HG03442 (cell line): ENCODE results near the gene LEPROT.
"Not testable (repeated sequence)": the region's sequence is repeated elsewhere in the genome, so short reads cannot be mapped to it uniquely, and the experiment has no call there.

Source experiments
- ATAC-seq: cut with Tn5 transposase; IDR thresholded peaks from one replicate; pipeline ENCODE4 v1.9.1; 2021; ENCODE audit warnings: mild to moderate bottlenecking, moderate library complexity; ENCODE audit not compliant: unreplicated experiment

LEPROT gene

GRCh38 chr1:65420590-65421350 lies at the start of gene LEPROT, which contains the start of gene LEPR:
Gene LEPROT, plus strand, starts transcription at chr1:65420668. Its CDS starts 57 bp downstream, at chr1:65420725.
Gene LEPR, plus strand, starts transcription at chr1:65420668. Its CDS starts 144,898 bp downstream, at chr1:65565566.
- peak; percentile 50 for ATAC-seq

- no peak for ATAC-seq
Observed at GRCh38 chr1:65371544-65371943, 48.9 kb upstream of the LEPROT start.

DNA sequence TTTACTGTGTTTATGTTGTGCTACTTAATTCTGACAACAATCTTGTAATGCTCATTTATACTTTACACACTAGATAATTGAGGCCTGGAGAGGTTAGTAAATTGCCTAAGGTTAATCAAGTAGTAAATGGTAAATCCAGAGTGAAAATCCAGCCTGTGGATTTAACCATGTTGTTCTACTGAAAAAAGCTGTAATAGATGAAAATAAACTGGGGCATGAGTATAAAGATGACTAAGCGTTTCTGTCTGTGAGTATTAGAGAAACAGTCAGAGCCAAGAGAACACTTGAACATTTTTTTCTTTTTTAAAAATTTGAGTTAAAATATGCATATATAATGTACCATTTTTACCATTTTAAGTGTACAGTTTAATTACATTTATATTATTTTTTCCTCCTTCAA lies 47.9 kb upstream of the LEPROT start:
- ATAC-seq = no peak

GRCh38 chr1:65377496-65378246 lies 42.8 kb upstream of the LEPROT start:
- ATAC-seq = no peak

DNA sequence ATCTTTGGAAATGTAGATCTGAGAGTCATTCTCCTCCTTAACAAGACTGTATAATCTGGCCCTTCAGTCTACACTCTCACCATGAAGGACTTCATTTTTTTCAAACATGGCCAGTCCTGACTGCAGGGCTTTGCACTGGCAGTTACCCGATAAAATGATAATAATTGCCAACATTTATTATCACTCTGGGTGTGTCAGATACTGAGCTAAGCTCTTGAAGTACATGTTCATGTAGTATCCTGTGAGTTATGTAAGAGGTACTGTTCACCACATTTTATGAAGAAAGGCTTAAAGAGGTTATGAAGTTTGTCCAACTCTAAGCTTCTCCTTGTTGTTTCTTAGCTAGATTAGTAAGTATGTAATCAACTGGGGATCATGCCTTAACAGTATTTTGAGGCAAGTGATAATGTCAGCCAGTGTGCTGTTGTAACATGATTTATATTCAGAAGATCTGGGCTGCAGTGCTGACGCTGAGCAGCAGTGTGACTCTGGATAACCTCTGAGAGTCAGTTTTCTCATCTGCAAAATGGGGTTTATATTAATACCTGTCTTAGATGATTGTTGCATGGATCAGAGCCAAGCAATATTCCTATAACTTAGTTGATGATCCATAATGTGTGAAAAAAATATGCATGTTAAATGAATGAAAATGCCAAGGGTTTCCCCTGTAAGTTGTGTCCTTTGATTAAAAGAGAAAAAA lies 42.1 kb upstream of the LEPROT start:
- no peak for ATAC-seq

GRCh38 chr1:65384426-65384825 lies 36.0 kb upstream of the LEPROT start:
- ATAC-seq = not testable (repeated sequence)

DNA sequence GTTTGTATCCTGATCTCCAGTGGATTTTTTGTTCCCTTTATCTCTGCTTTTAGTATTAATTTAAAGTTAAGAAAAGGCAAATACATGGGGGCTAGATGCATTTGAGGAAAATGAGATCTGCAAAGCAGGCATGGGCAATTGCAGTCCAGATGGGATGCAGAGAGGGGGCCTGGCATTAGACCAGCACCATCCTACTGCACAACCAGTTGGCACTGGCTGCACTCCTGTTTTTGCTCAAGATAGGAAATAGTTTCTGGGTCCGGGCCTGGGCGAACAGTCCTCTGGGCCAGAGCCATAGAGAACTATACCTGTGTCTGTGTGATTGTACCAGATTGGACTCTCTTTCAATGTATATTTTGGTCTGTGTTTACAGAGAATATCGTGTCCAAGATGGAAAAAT lies 34.0 kb upstream of the LEPROT start:
- no peak for ATAC-seq

- ATAC-seq = no peak
Observed at GRCh38 chr1:65387821-65388220, 32.6 kb upstream of the LEPROT start.

DNA sequence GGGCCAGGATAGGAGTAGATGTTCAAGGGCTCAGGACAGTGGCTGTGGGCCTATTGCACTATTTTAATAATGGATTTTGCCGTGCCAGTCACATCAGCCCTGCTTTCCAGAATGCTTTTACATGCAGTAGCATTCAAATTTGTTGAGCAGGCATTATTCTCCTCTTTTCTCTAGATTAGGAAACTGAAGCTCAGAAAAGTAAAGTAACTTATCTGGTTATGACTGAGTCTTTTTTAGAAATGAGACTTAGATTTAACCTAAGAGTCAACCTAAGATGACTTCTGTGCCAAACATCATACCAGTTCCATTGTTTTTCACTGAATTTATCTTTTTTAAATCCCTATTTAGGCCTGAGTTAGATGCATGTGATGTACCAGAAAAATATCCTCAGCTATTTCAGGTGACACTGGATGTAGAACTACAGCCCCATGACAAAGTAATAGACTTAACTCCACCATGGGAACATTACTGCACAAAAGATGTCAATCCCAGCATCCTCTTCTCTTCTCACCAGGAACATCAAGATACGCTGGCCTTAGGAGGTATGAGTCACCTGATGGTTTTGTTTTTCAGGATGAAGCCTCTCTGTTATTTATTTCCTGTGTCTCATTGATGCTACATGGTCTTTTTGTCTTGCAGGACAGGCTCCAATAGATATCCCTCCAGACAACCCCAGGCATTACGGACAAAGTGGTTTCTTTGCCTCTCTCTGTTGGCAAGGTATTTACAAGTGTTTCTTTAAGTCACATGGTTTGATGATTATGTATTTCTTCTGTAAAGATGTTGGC lies 31.4 kb upstream of the LEPROT start:
- ATAC-seq = no peak

DNA sequence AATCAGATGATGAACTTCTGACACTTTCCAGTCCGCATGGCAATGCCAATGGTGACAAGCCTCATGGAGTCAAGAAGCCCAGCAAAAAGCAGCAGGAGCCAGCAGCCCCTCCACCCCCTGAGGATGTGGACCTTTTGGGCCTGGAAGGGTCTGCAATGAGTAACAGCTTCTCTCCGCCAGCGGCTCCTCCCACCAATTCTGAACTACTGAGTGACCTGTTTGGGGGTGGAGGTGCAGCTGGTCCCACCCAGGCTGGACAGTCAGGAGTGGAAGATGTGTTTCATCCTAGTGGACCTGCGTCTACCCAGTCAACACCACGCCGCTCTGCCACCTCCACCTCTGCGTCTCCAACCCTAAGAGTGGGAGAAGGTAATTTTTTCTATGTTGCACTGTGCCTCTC lies 28.0 kb upstream of the LEPROT start:
- no peak for ATAC-seq

GRCh38 chr1:65393347-65393746 lies 27.1 kb upstream of the LEPROT start:
- ATAC-seq = peak; percentile 100

GRCh38 chr1:65393928-65394327 lies 26.5 kb upstream of the LEPROT start:
- no peak for ATAC-seq

- ATAC-seq = no peak
Observed at GRCh38 chr1:65395887-65396612, 24.4 kb upstream of the LEPROT start.

DNA sequence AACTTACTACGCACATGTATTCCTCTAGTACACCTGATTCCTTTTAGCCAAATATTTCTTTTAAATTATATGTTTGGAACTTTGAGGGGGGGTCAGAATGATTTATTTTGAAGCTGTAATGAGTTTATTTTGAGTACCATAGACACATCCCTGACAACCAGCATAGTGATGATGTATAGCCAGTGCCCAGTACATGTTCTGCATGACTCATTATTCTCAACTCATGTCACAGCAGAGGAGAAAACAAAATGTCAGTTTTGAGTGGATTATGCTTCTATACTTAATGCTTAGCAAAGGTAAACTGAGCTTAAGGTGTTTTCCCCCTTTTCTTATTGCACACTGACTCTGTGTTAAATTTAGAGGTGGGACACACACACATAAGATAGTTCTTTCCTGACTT lies 22.4 kb upstream of the LEPROT start:
- no peak for ATAC-seq

DNA sequence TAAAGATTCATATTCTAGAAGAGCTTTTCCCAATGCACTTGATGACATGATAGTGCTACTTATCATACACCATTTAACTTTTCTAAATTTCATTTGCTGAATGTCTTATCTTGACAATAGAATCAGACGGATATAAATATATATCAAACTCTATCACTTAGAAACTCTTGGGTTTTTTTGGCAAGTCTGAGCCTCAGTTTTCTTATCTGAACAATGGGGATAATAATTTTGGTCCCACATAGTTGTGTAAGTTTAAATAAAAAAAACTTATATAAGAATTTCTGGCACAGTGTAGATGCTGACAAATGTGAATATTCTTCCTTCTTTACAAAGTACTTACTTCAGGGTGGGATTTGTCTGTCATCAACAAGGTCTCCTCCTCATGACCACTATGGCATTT lies 21.5 kb upstream of the LEPROT start:
- ATAC-seq = no peak

DNA sequence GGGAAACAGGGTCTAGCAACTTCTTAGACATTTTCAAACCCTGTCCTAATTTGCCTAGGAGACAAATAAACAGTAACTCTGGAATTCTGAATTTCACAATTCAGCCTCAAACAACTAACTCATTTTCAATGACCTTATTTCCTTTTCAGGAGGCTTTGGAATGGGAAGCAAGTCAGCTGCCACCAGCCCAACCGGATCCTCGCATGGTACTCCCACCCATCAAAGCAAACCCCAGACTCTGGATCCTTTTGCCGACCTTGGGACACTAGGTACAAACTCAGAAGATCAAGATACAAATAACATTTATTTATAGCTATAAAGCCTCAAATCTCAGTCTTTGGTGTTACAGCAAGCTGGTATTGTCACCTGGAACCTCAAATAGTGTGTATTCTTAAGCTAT lies 18.9 kb upstream of the LEPROT start:
- ATAC-seq = no peak

GRCh38 chr1:65404941-65405340 lies 15.5 kb upstream of the LEPROT start:
- ATAC-seq = no peak

- no peak for ATAC-seq
Observed at GRCh38 chr1:65407877-65408276, 12.6 kb upstream of the LEPROT start.

- ATAC-seq = no peak
Observed at GRCh38 chr1:65409314-65409713, 11.2 kb upstream of the LEPROT start.

- no peak for ATAC-seq
Observed at GRCh38 chr1:65409816-65410326, 10.6 kb upstream of the LEPROT start.
